Iris pigment epithelial cell (primary cell): Measurements from ENCODE around the gene SEPTIN14.
"Not testable (repeated sequence)": the region's sequence is repeated elsewhere in the genome, so short reads cannot be mapped to it uniquely, and the experiment has no call there.

Experiments used
- DNase-seq: peaks from one replicate; pipeline ENCODE4 v3.0.0-alpha.2; 2011; ENCODE audit warnings: low read depth

The SEPTIN14 gene

DNA sequence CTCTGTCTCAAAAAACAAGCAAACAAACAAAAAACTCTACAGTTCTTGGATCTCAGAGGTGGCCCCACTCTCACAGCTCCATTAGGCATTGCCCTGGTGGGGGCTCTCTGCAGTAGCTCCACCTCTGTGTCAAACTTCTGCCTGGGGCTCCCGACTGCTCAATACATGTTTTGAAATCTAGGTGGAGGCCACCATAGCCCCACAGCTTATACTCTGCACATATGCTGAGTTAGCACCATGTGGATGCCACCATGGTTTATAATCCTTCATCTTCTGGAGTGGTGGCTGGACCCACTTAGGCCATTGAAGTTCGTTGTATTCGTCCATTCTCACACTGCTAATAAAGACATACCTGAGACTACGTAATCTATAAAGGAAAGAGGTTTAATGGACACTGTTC lies 78.4 kb downstream of the SEPTIN14 start:
- no peak for DNase-seq

DNA sequence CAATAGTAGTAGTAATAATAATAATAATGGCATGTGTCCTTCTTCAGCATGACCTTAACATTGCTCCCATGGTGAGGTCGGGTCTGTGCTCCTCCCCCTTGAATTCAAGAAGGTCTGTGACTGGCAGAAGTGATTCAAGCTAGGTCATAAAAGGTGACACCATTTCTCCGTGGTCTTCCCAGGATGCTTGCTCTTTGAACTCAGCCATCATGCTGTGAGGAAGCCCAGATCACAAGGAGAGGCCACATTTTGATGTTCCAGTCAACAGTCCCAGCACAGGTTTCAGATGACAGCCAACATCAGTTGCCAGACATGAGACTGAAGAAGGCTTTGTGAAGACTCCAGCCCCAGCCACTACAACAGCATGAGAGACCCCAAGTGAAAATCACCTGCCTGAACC lies 83.9 kb downstream of the SEPTIN14 start:
- no peak for DNase-seq

DNA sequence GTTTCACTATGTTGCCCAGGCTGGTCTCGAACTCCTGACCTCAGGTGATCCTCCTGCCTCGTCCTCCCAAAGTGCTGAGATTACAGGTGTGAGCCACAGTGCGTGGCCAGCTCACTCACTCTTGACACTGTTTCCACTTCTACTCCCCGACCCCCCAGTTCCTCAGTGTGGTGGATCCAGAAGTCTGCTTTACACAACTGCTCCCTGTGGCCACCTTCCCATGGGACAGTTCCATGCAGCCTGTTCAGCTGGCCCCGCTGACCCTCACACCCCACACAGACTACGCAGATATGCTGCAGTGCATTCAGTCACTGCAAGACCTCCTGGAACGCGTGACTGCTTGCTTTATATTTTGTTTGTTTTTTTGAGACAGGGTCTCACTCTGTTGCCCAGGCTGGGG lies 86.4 kb downstream of the SEPTIN14 start:
- no peak for DNase-seq

DNA sequence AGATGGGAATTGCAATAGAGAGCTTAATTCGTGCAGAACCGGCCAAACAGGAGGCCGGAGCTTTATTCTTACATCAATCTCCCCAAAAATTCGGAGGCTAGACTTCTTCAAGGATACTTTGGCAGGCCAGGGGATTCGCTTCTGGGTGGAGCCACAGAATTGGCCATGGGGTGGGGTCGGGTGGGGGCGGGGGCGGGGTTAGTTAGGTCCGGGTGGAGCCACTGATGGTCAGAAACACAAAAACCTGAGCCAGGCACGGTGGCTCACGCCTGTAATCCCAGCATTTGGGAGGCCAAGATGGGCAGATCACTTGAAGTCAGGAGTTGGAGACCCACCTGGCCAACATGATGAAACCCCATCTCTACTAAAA lies 87.5 kb downstream of the SEPTIN14 start:
- no peak for DNase-seq

- no peak for DNase-seq
Observed at GRCh38 chr7:55774327-55775050, 88.1 kb downstream of the SEPTIN14 start.

DNA sequence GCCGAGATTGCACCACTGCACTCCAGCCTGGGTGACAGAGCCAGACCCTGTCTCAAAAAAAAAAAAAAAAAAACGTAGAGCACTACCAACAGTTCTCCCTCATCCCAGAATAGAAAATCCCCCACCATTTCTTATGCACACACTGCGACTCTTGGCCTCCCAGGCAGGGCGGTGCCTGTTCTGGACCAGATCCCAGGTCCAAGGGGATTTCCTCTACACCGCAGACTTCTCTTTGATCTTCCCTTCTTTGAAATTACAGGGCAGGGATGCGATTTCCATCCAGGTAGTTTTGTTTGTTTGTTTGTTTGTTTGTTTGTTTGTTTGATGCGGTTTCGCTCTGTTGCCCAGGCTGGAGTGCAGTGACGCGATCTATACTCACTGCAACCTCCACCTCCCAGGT lies 91.8 kb downstream of the SEPTIN14 start:
- DNase-seq: no peak

DNA sequence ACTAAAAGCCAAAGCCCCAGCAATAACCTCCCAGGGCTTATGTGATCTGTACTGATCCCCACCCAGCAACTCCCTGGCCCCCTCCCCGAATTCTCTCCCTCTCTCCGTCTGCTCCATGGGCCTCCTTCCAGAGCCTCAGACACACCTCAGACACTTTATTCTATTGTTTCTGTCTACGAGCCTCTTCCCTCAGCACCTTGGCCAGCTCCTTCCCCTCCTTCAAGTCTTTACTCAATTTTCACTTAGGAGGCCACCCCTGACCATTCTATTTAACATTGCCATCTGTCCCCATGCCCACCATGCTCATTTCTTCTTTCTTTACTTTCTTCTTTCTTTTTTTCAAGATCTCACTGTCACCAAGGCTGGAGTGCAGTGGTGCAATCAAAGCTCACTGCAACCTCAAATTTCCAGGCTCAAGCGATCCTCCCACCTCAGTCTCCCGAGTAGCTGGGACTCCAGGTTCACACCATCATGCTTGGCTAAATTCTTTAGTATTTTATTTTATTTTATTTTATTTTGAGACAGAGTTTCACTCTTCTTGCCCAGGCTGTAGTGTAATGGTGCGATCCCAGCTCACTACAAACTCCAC lies 109.2 kb downstream of the SEPTIN14 start:
- DNase-seq: not testable (repeated sequence)

- not testable (repeated sequence) for DNase-seq
Observed at GRCh38 chr7:55744706-55745105, 117.8 kb downstream of the SEPTIN14 start.
